Measurements from ENCODE around the gene TSFM. TPM values are rescaled to one million over a fixed set of nuclear protein-coding genes. Genes with fewer than 3 reads are reported as not detected.
A peak's percentile ranks its signal among the peaks of the same experiment; 100 is the strongest.

The TSFM gene
- total RNA-seq, 1 donor from 2014 or later = 53.7 TPM

GRCh38 chr12:57842342-57843294 is 60.0 kb downstream of the TSFM start:
- H3K9me3 ChIP-seq (replicated peaks) = no peaks in the 10 kb centered on the region
- peak overlapping the region; percentile 100 for H3K27ac ChIP-seq (replicated peaks)
- peaks cover 8% of the 10 kb centered on the region for H3K36me3 ChIP-seq
- no peak for DNase-seq
- no peak for TF ChIP-seq CTCF (IDR thresholded peaks at IDR 0.05; ENCODE audit: borderline replicate concordance)
- peaks cover 96% of the 10 kb centered on the region for H3K4me1 ChIP-seq
- intact Hi-C loops (cut with micrococcal nuclease) = no loop called here
- H3K4me3 ChIP-seq = peak overlapping the region; percentile 95
- no peaks in the 10 kb centered on the region for H3K27me3 ChIP-seq (ENCODE audit: low read depth)

- TF ChIP-seq CTCF (IDR thresholded peaks at IDR 0.05; ENCODE audit: borderline replicate concordance) = no peak
- peaks cover 8% of the 10 kb centered on the region for H3K36me3 ChIP-seq
- H3K9me3 ChIP-seq (replicated peaks) = no peaks in the 10 kb centered on the region
- H3K4me3 ChIP-seq = peak overlapping the region; percentile 95
- intact Hi-C loops (cut with micrococcal nuclease) = no loop called here
- H3K27ac ChIP-seq (replicated peaks) = peak overlapping the region; percentile 100
- DNase-seq = peak; percentile 70
- peaks cover 73% of the 10 kb centered on the region for H3K4me1 ChIP-seq
- H3K27me3 ChIP-seq (ENCODE audit: low read depth) = no peaks in the 10 kb centered on the region
Measured at GRCh38 chr12:57844709-57845477, 62.3 kb downstream of the TSFM start.

GRCh38 chr12:57845478-57846284 is 63.1 kb downstream of the TSFM start:
- H3K4me1 ChIP-seq = peaks cover 71% of the 10 kb centered on the region
- intact Hi-C loops (cut with micrococcal nuclease) = no loop called here
- no peaks in the 10 kb centered on the region for H3K9me3 ChIP-seq (replicated peaks)
- no peaks in the 10 kb centered on the region for H3K27me3 ChIP-seq (ENCODE audit: low read depth)
- peak overlapping the region; percentile 95 for H3K4me3 ChIP-seq
- TF ChIP-seq CTCF (IDR thresholded peaks at IDR 0.05; ENCODE audit: borderline replicate concordance) = no peak
- H3K27ac ChIP-seq (replicated peaks) = peak overlapping the region; percentile 100
- H3K36me3 ChIP-seq = peaks cover 8% of the 10 kb centered on the region
- peak; percentile 79 for DNase-seq

- Histone ChIP-seq H3K27ac (replicated peaks) (peak overlapping the region; percentile 100), H3K9me3 (replicated peaks) (no peaks in the 10 kb centered on the region), H3K4me1 (peaks cover 71% of the 10 kb centered on the region), H3K36me3 (peaks cover 8% of the 10 kb centered on the region), H3K27me3 (ENCODE audit: low read depth) (no peaks in the 10 kb centered on the region), H3K4me3 (peak overlapping the region; percentile 95)
- intact Hi-C loops (cut with micrococcal nuclease) = no loop called here
- DNase-seq = no peak
- no peak for TF ChIP-seq CTCF (IDR thresholded peaks at IDR 0.05; ENCODE audit: borderline replicate concordance)
Measured at GRCh38 chr12:57846285-57846576, 63.6 kb downstream of the TSFM start.
